Stimulated activated CD4-positive, alpha-beta T cell treated with anti-CD3 and anti-CD28 coated beads, Interleukin-2, amount 100 ng/mL, for 24 hours (primary cell): ENCODE results near the gene ADAMTSL4.
"Not testable (repeated sequence)": the region's sequence is repeated elsewhere in the genome, so short reads cannot be mapped to it uniquely, and the experiment has no call there.

Experiments
- DNase-seq, 2 donors: peaks; one replicate each; pipeline ENCODE4 v3.0.0-alpha.2; 2020

Gene ADAMTSL4

DNA sequence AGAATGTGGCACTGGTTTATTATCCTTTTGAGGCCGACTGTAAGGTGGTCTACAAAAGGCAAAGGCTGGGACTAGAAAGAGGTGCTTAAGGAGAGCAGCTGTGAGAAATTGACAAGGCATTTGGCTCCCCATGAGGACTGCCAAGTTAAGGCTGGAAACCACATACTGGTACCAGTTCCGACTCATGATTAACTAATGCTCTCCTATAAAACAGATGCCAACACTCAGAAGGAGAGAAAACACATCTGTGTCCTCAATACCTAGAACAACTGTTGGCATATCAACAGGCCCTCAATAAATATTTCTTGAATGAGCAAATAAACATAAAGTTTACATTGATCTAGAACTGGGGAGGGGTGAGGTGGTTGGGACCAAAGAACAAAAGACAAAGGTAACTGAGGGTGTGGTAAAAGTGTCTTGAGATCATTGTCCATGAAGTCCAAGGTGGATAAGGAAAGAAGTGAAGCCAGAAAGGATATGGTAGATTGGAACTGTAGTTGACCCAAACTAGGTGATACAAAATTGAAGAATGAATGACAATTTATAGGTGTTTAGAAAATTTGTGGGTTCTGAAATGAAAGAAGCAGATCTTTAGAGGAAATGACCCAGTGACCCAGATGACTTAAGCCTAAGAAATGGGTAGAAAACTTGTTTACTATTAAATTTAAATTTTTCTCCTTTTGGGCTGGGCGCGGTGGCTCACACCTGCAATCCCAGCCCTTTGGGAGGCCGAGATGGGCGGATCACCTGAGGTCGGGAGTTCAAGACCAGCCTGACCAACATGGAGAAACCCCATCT is 47.1 kb downstream of the ADAMTSL4 start:
- no peak for DNase-seq

DNA sequence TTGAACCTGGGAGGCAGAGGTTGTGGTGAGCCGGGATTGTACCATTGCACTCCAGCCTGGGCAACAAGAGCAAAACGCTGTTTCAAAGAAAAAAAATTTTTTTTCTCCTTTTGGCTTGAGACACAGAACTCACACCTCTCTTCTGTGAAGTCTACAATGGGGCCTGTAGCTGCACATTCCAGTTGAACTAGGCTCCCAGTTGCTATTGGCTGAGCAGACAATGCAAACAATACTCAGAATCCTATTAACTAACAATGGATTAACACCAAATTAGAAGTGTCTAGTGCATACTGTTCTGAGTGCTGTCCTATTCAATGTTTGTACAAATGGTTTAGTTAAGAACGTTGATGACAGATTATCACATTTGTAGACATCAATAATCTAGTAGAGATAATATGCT is 47.8 kb downstream of the ADAMTSL4 start:
- no peak for DNase-seq

DNA sequence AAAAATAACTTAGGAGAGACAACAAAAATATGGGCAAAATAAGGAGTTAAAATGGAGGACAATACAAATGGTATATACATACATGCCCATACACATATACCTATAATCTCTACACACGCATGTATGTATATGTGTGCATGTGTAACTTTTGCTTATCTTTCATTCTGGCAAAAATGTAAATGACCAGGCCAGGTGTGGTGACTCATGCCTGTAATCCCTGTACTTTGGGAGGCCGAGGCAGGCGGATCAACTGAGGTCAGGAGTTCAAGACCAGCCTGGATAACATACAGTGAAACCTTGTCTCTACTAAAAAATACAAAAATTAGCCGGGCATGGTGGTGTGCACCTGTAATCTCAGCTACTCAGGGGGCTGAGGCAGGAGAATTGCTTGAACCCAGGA is 49.1 kb downstream of the ADAMTSL4 start:
- DNase-seq, result not testable (repeated sequence)

DNA sequence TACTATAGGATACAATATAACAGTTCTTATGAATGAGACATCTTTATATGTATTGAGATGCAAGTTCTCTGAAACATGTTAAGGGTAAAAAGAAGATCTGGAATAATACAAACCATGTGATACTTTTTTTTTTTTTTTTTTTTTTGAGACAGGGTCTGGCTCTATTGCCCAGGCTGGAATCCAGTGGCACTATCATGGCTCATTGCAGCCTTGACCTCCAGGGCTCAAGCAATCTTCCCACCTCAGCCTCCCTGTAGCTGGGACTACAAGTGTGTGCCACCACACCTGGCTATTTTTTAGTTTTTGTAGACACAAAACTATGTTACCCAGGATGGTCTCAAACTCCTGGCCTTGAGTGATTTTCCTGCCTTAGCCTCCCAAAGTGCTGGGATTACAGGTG is 52.3 kb downstream of the ADAMTSL4 start:
- DNase-seq, result no peak

DNA sequence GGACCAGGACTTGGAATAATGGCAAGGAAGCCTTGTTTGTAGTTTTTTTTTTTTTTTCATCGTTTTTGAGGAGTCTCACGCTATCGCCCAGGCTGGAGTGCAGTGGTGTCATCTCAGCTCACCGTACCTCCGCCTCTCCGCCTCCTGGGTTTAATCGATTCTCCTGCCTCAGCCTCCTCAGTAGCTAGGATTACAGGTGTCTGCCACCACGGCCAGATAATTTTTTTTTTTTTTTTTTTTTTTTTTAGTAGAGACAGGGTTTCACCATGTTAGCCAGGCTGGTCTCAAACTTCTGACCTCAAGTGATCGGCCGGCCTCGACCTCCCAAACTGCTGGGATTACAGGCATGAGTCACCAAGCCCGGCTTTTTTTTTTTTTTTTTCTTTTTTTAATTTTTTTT is 53.2 kb downstream of the ADAMTSL4 start:
- DNase-seq, result not testable (repeated sequence)

DNA sequence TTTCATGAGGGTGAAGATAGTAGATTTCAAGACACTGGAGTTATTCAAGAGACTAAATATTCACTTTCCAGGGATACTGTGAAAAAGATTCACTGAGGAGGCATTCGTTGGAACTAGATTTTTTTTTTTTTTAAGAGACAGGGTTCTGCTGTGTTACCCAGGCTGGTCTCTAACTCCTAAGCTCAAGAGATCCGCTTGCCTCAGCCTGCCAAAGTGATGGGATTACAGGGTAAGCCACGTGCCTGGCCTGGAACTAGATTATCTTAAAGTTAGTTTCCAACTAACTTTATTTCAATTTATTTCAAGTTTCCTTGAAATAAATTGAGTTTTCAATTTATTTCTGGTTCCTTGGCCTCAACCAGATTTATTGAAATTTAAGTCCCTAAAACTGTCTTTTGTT is 54.5 kb downstream of the ADAMTSL4 start:
- no peak for DNase-seq

DNA sequence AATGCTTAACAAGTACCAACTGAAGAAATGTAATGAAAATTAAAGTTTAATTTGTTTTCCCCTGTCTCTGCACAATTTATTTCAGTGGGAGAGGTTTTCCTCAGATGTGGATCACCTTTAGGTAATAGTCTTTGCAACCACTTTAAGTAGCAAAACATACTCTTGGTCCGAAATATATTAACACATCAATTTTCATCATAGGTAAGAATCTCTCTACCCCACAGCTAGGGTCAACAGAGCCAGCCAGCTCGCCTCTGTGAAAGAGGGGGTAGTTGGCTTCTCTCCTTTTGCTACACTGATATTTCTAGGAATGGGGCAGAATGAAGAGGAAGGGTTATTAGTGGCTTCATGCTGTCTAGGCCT is 55.0 kb downstream of the ADAMTSL4 start:
- no peak for DNase-seq

DNA sequence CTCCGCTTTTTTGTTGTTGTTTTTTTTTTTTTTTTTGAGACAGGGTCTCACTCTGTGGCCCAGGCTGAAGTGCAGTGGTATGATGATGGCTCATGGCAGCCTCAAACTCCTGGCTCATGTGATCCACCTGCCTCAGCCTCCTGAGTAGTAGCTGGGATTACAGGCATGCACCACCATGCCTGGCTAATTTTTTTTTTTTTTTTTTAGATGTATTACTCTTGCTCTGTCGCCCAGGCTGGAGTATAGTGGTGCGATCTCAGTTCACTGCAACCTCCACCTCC is 56.2 kb downstream of the ADAMTSL4 start:
- DNase-seq, result not testable (repeated sequence)

DNA sequence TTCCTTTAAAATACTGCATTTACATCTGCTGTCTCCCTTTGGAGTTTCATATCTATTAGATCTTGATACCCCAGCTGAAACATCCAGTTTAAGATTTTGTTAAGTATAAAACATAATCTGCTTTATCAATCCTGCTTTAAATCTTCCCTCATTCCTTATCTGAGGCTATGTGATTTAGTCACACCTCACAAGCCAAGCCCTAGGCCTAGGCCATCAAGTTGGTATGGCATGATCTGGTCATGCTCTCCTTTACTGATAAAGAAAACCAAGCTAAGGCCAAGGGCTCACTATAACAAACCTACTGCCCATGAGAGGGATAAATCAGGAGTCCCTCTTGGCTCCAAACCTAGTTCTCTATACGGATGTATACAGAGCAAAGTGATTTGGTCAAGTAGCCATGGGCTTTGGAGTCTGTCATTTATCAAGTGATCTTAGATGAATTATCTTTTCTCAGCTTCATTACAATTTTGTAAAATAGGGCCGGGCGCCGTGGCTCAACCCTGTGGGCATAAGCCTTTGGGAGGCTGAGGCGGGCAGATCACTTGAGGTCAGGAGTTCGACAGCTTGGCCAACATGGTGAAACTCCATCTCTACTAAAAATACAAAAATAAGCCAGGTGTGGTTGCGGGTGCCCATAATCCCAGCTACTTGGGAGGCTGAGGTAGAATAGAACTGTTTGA is 57.4 kb downstream of the ADAMTSL4 start:
- no peak for DNase-seq

DNA sequence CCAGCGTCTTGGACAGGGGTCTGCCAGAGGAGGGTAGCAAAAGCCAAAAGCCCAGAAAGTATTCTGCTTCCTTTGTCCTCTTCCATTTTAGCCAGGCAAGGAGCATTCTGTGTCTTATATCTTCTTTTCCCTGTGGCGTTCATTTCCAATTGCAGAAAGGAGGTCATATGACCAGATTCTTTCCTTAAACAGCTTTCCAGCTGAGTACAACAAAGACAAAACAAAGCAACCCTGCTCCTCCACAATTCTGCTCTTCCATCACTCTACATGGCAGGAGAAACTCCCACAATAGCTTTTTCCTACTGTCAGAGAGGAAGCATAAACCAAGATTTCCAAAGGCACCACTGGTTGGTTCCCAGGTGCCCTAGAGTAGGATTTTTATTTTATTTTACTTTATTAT is 60.5 kb downstream of the ADAMTSL4 start:
- no peak for DNase-seq
